Measurements from ENCODE around the gene GPC3. TPM values are rescaled to one million over a fixed set of nuclear protein-coding genes. Genes with fewer than 3 reads are reported as not detected.

The GPC3 gene
- total and polyA plus RNA-seq, 2 experiments from 2014 or later, result 36.8 to 60.1 TPM

GRCh38 chrX:133913009-133913408 is 72.4 kb downstream of the GPC3 start:
- DNase-seq (ENCODE audit: low spot score), result peak; percentile 21
- Histone ChIP-seq H3F3A (replicated peaks; ENCODE audit: low read depth) (0 out of 2 replicates have a peak, but pooled peaks cover 3% of the 10 kb centered on the region), H3K36me3 (ENCODE audit: insufficient read depth) (no peaks in the 10 kb centered on the region), H4K20me1 (replicated peaks; ENCODE audit: insufficient read depth) (no peaks in the 10 kb centered on the region), H3K4me3 (peak overlapping the region; percentile 29; the same call in 1 of the 2 replicates), H3K9me2 (ENCODE audit: insufficient read depth) (no peaks in the 10 kb centered on the region), H3K4me2 (peak overlapping the region; percentile 67), H2AFZ (no peak overlapping the region), H3K27ac (ENCODE audit: low read depth) (peak overlapping the region; percentile 92), H3K4me1 (ENCODE audit: insufficient read depth) (peaks cover 17% of the 10 kb centered on the region), H3K79me2 (replicated peaks; ENCODE audit: insufficient read depth) (no peaks in the 10 kb centered on the region), H3K27me3 (ENCODE audit: insufficient read depth) (no peaks in the 10 kb centered on the region)
- peak overlapping the region; percentile 3; the same call in 1 of the 3 replicates for H3K4me3 Mint-ChIP-seq
- peak overlapping the region; percentile 63; the same call in 1 of the 2 replicates for H3K27ac Mint-ChIP-seq
- H3K36me3 Mint-ChIP-seq (ENCODE audit: low read depth), result no peaks in the 10 kb centered on the region; the same call in 2 of the 3 replicates
- H3K27me3 Mint-ChIP-seq (ENCODE audit: insufficient read depth, low read depth, poor library complexity), result peaks cover 2% of the 10 kb centered on the region
- TF ChIP-seq EZH2 (IDR thresholded peaks at IDR 0.05; ENCODE audit: low read depth, unreplicated experiment), result no peak
- TF ChIP-seq ZNF462 (CRISPR knock-in tag; IDR thresholded peaks at IDR 0.05), result peak; percentile 66
- H3K4me1 Mint-ChIP-seq, result peaks cover 17% of the 10 kb centered on the region
- H3K9me3 Mint-ChIP-seq, result no peaks in the 10 kb centered on the region
- ATAC-seq, result peak; percentile 83

- no peaks in the 10 kb centered on the region for H3K36me3 Mint-ChIP-seq (ENCODE audit: low read depth)
- H3K36me3 ChIP-seq (ENCODE audit: insufficient read depth), result no peaks in the 10 kb centered on the region
- peak overlapping the region; percentile 67 for H3K4me2 ChIP-seq
- no peak overlapping the region for H3K27ac ChIP-seq (ENCODE audit: low read depth)
- DNase-seq (ENCODE audit: low spot score) (no peak), ATAC-seq (peak; percentile 53)
- no peak overlapping the region for H3K4me3 Mint-ChIP-seq
- H3K27ac Mint-ChIP-seq, result peak overlapping the region; percentile 76
- H3K79me2 ChIP-seq (replicated peaks; ENCODE audit: insufficient read depth), result no peaks in the 10 kb centered on the region
- no peaks in the 10 kb centered on the region for H3K27me3 ChIP-seq (ENCODE audit: insufficient read depth)
- no peaks in the 10 kb centered on the region for H4K20me1 ChIP-seq (replicated peaks; ENCODE audit: insufficient read depth)
- 0 out of 2 replicates have a peak, but pooled peaks cover 3% of the 10 kb centered on the region for H3F3A ChIP-seq (replicated peaks; ENCODE audit: low read depth)
- H3K9me3 Mint-ChIP-seq, result no peaks in the 10 kb centered on the region
- no peak overlapping the region for H2AFZ ChIP-seq
- H3K4me3 ChIP-seq, result no peak overlapping the region
- peaks cover 2% of the 10 kb centered on the region for H3K27me3 Mint-ChIP-seq (ENCODE audit: insufficient read depth, low read depth, poor library complexity)
- H3K4me1 ChIP-seq (ENCODE audit: insufficient read depth), result peaks cover 17% of the 10 kb centered on the region
- peaks cover 17% of the 10 kb centered on the region for H3K4me1 Mint-ChIP-seq
- H3K9me2 ChIP-seq (ENCODE audit: insufficient read depth), result no peaks in the 10 kb centered on the region
- no peak for TF ChIP-seq NANOG (IDR thresholded peaks at IDR 0.05; ENCODE audit: borderline replicate concordance)
- no peak for TF ChIP-seq ZNF462 (CRISPR knock-in tag; IDR thresholded peaks at IDR 0.05)
Measured at GRCh38 chrX:133911825-133912495, 73.4 kb downstream of the GPC3 start.

All from GM23338 (cell line).